Breast epithelium (tissue), 4 donors: ENCODE data around the gene CAMK2N2. TPM values are rescaled to one million over a fixed set of nuclear protein-coding genes. Genes with fewer than 3 reads are reported as not detected.

Source experiments
- DNase-seq, 2 donors: peaks; one replicate each; pipeline ENCODE4 v3.0.0-alpha.2; 2019; ENCODE audit warnings: low spot score in 2 of 2
- H3K27ac ChIP-seq, 2 donors: fragments of 200-600 bp; sonication (generic) in 1 of 2; one replicate each; pipeline ENCODE4 v1.5.1; 2016 to 2019; ENCODE audit warnings: mild to moderate bottlenecking in 1 of 2
- H3K27me3 ChIP-seq, 2 donors: fragments of 200-600 bp; sonication (generic) in 1 of 2; one replicate each; pipeline versions ENCODE4 v1.5.1 to v1.6.0; 2017 to 2019; ENCODE audit warnings: control low read depth in 1 of 2, mild to moderate bottlenecking in 1 of 2
- H3K36me3 ChIP-seq: fragments of 200-600 bp; one replicate; pipeline ENCODE4 v1.5.1; 2019
- H3K4me1 ChIP-seq, 2 donors: fragments of 200-600 bp; sonication (generic); one replicate each; pipeline ENCODE4 v1.5.1; 2016 to 2019; ENCODE audit warnings: control low read depth in 1 of 2
- H3K4me3 ChIP-seq, 3 donors: fragments of 200-600 bp; sonication (generic); 1 replicate in 2 of 3; 2 replicates in 1 of 3; pipeline ENCODE4 v1.5.1; 2016 to 2019; ENCODE audit warnings: mild to moderate bottlenecking in 3 of 3, moderate library complexity in 2 of 3
- H3K9me3 ChIP-seq, 2 donors: fragments of 200-600 bp; sonication (generic) in 1 of 2; one replicate each; pipeline ENCODE4 v1.5.1; 2016 to 2019; ENCODE audit warnings: control low read depth in 1 of 2
- CTCF ChIP-seq, 3 donors: fragments of 450-650 bp; IDR thresholded peaks; one replicate each; pipeline ENCODE4 v1.5.1; 2016 to 2017; ENCODE audit warnings: antibody characterized with exemption in 3 of 3, mild to moderate bottlenecking in 3 of 3, moderate library complexity in 3 of 3
- POLR2A ChIP-seq: fragments of 450-650 bp; IDR thresholded peaks from one replicate; pipeline ENCODE4 v1.6.1; 2016; ENCODE audit warnings: antibody characterized with exemption, mild to moderate bottlenecking, moderate library complexity
- POLR2AphosphoS5 ChIP-seq, 3 donors: sonication (generic); formaldehyde crosslinking; IDR thresholded peaks; one replicate each; pipeline ENCODE4 v1.6.1; 2017; ENCODE audit warnings: antibody characterized with exemption in 3 of 3
- intact Hi-C: fragments of 100-400 bp; cut with DNase I; formaldehyde crosslinking; loops from one replicate; pipeline ENCODE4 v1.15.1; 2023; ENCODE audit warnings: low total_unique reads
- total RNA-seq, 3 donors: library from RNA; depleted of rRNA; stranded (reverse); fragments of >200 nt; gene quantifications; one replicate each; pipeline ENCODE4 v1.1.0, GENCODE V29; 2016

Gene CAMK2N2
- total RNA-seq, 3 donors from 2014 or later: not detected

GRCh38 chr3:184236033-184236410 is 25.3 kb downstream of the CAMK2N2 start:
- DNase-seq: no peak
- Histone ChIP-seq H3K27ac (no peak overlapping the region), H3K4me1 (no peaks in the 10 kb centered on the region), H3K9me3 (no peaks in the 10 kb centered on the region), H3K27me3 (peaks cover 0 to 22% of the 10 kb centered on the region in 2 donors), H3K36me3 (no peaks in the 10 kb centered on the region), H3K4me3 (no peak overlapping the region)
- TF ChIP-seq CTCF (IDR thresholded peaks at IDR 0.05): no peak
- TF ChIP-seq POLR2AphosphoS5 (IDR thresholded peaks at IDR 0.05): no peak
- no peak for TF ChIP-seq POLR2A
- intact Hi-C loops: no loop called here

GRCh38 chr3:184235381-184236032 is 25.8 kb downstream of the CAMK2N2 start:
- Histone ChIP-seq H3K27ac (no peak overlapping the region), H3K9me3 (no peaks in the 10 kb centered on the region), H3K36me3 (no peaks in the 10 kb centered on the region), H3K4me1 (peaks cover 0 to 3% of the 10 kb centered on the region in 2 donors), H3K27me3 (peaks cover 3 to 27% of the 10 kb centered on the region in 2 donors), H3K4me3 (no peak overlapping the region)
- no peak for DNase-seq
- TF ChIP-seq CTCF (IDR thresholded peaks at IDR 0.05): no peak
- no peak for TF ChIP-seq POLR2A
- no peak for TF ChIP-seq POLR2AphosphoS5 (IDR thresholded peaks at IDR 0.05)
- intact Hi-C loops: no loop called here

GRCh38 chr3:184234671-184235380 is 26.5 kb downstream of the CAMK2N2 start:
- intact Hi-C loops: loop anchor here (5.0 kb wide), 1 partner anchor 1952 kb away; no protein-coding TSS in a partner anchor
- Histone ChIP-seq H3K4me1 (peaks cover 2 to 5% of the 10 kb centered on the region in 2 donors), H3K4me3 (no peak overlapping the region), H3K9me3 (no peaks in the 10 kb centered on the region), H3K27me3 (peaks cover 9 to 34% of the 10 kb centered on the region in 2 donors), H3K27ac (no peak overlapping the region), H3K36me3 (no peaks in the 10 kb centered on the region)
- DNase-seq: no peak
- TF ChIP-seq CTCF (IDR thresholded peaks at IDR 0.05) (no peak), POLR2AphosphoS5 (IDR thresholded peaks at IDR 0.05) (no peak), POLR2A (no peak)

GRCh38 chr3:184234224-184234623 is 27.1 kb downstream of the CAMK2N2 start:
- Histone ChIP-seq H3K27ac (no peak overlapping the region), H3K36me3 (no peaks in the 10 kb centered on the region), H3K9me3 (no peaks in the 10 kb centered on the region), H3K4me3 (no peak overlapping the region), H3K27me3 (peaks cover 10 to 37% of the 10 kb centered on the region in 2 donors), H3K4me1 (peaks cover 4 to 8% of the 10 kb centered on the region in 2 donors)
- DNase-seq: peak; percentile 67 to 71
- intact Hi-C loops: loop anchor here (5.0 kb wide), 1 partner anchor 1953 kb away; no protein-coding TSS in a partner anchor
- no peak for TF ChIP-seq POLR2A
- TF ChIP-seq CTCF (IDR thresholded peaks at IDR 0.05): no peak
- no peak for TF ChIP-seq POLR2AphosphoS5 (IDR thresholded peaks at IDR 0.05)
